Liver (tissue), 3 donors: ENCODE results near the gene TRMT2A.

Experiments used
- ATF3 ChIP-seq: IDR thresholded peaks from 2 replicates; pipeline ENCODE4 v1.6.1; 2016; ENCODE audit warnings: antibody characterized with exemption
- CTCF ChIP-seq: fragments of 150-350 bp; IDR thresholded peaks from 2 replicates; pipeline ENCODE4 v1.5.1; 2017; ENCODE audit warnings: improper control_type of control experiment, low read depth, low read length; ENCODE audit not compliant: missing input control
- EGR1 ChIP-seq, 2 donors: IDR thresholded peaks; 2 replicates each; pipeline ENCODE4 v1.6.1; 2016 to 2018; ENCODE audit warnings: antibody characterized with exemption in 2 of 2, low read depth in 2 of 2
- FOXA1 ChIP-seq: IDR thresholded peaks from 2 replicates; pipeline ENCODE4 v1.6.1; 2016; ENCODE audit warnings: antibody characterized with exemption
- GABPA ChIP-seq, 2 donors: IDR thresholded peaks in 1 of 2; conservative IDR thresholded peaks in 1 of 2; 2 replicates each; pipeline ENCODE4 v1.6.1; 2016; ENCODE audit warnings: antibody characterized with exemption in 2 of 2, mild to moderate bottlenecking in 1 of 2, moderate library complexity in 1 of 2
- JUND ChIP-seq, 2 donors: IDR thresholded peaks; 2 replicates each; pipeline ENCODE4 v1.6.1; 2016; ENCODE audit warnings: antibody characterized with exemption in 2 of 2
- RAD21 ChIP-seq, 2 donors: IDR thresholded peaks; 2 replicates each; pipeline ENCODE4 v1.6.1; 2016; ENCODE audit warnings: antibody characterized with exemption in 2 of 2, mild to moderate bottlenecking in 2 of 2
- donor health status: healthy.
- donor health status: healthy.

- TF ChIP-seq GABPA (IDR thresholded peaks at IDR 0.05 in 1 of 2, conservative IDR thresholded peaks at IDR 0.05 in 1 of 2), result no peak
- no peak for TF ChIP-seq CTCF
- no peak for TF ChIP-seq FOXA1
- TF ChIP-seq EGR1 (IDR thresholded peaks at IDR 0.05; ENCODE audit: low read depth in 2 of 2), result no peak
- no peak for TF ChIP-seq ATF3
- TF ChIP-seq JUND (IDR thresholded peaks at IDR 0.05), result no peak
- TF ChIP-seq RAD21 (IDR thresholded peaks at IDR 0.05), result no peak
Observed at GRCh38 chr22:20099099-20099711, 17.8 kb downstream of the TRMT2A start.
